ENCODE data around the gene MAIP1. TPM values are rescaled to one million over a fixed set of nuclear protein-coding genes. Genes with fewer than 3 reads are reported as not detected.

Gene MAIP1
- total RNA-seq, 2 experiments from 2014 or later, result 28.6 to 30.0 TPM

DNA sequence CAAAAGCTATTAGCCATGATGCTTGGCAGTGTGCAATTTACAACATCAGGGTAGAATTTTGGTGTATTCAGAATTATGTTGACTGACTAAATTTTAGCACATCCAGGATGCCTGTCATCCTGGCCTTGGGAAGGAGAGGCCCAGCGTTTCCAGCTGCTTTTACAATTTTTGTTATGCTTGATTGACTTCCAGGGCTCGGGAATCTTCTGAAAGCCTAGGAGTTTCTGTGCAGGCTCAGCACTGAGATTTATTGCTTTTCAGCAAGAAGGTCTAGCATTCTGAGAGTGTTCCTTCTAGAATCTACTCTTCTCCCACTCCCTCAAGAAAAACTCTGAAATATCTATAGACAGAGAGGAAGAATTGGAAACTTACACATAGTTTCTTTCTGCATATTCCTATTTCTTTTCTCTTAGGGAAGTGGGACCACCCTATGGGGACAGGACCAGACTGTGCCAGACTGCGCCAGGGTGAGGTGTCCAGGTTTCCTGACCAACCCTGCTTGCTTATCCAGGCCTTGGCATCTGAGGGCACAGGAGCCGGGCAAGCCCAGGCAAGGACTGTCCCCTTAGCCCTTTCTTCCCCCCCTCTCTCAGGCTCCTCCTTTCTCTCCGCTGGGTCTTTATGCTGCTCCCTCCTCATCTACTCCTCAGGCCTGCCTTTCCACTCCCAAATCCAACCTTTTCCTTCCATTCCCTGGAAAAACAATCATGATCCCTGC, 26.9 kb downstream of the MAIP1 start:
- CTCF ChIA-PET, result interaction anchor here (0.8 to 1.5 kb wide), 2 partner anchors 486 to 502 kb away, joined by 3 to 5 read pairs; no protein-coding TSS in a partner anchor
- intact Hi-C loops (cut with micrococcal nuclease), result no loop called here
- Mint-ChIP-seq H3K36me3 (ENCODE audit: low read depth) (no peaks in the 10 kb centered on the region), H3K4me3 (no peak overlapping the region), H3K4me1 (ENCODE audit: low read depth) (peaks cover 22% of the 10 kb centered on the region), H3K9me3 (no peaks in the 10 kb centered on the region), H3K27me3 (ENCODE audit: low read depth) (no peaks in the 10 kb centered on the region), H3K27ac (peak overlapping the region; percentile 33)
- no peak for DNase-seq

DNA sequence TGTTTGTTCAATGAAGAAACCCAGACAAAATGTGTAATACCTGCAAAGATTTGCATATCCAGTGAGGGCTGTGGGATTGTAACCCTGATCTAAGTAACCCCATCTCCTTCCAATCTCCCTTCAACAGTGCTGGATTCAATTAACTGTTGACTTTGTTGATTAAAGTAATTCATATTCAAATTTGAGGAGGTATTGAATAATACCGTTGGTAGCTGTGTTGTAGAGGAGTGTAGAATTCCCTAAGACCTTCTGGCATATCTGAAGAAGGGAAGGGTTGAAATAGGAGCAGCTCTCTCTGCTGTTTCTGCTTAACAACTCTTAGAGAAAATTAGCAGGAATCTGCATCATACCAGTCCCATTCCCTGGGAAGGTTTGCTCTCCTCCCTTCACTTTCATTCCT, 28.2 kb downstream of the MAIP1 start:
- intact Hi-C loops (cut with micrococcal nuclease), result no loop called here

DNA sequence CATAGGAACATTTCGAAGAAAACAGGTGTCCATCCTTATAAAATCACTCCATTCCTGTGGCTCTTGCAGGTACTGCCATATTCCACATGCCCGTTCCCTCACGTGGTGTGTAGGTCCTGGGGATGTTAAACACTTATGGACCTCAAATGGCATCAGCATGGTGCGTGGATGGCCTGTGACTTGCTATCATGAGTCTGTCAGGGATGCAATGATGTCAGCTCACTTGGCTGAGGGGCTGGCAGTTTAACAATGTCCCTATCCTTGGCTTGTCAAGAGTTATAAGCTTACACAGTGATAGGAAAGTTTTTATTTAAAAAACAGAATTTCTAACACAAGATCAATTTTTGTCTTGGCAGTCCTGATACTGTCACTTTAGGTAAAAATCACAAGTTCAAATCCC, 28.8 kb downstream of the MAIP1 start:
- Mint-ChIP-seq H3K27me3 (ENCODE audit: low read depth) (no peaks in the 10 kb centered on the region), H3K4me1 (ENCODE audit: low read depth) (peaks cover 4% of the 10 kb centered on the region), H3K27ac (no peak overlapping the region), H3K9me3 (no peaks in the 10 kb centered on the region), H3K4me3 (no peak overlapping the region), H3K36me3 (ENCODE audit: low read depth) (no peaks in the 10 kb centered on the region)
- no peak for DNase-seq
- intact Hi-C loops (cut with micrococcal nuclease), result no loop called here
- CTCF ChIA-PET, result interaction anchor here (1.3 to 4.1 kb wide), 7 partner anchors 10 to 499 kb away, joined by 3 to 26 read pairs (median 9); no protein-coding TSS in a partner anchor

More for the DNA sequence above, 28.2 kb downstream of the MAIP1 start:
- CTCF ChIA-PET, result interaction anchor here (1.4 kb wide), 1 partner anchor 495 kb away, joined by 3 read pairs; no protein-coding TSS in a partner anchor
- DNase-seq, result no peak
- no peaks in the 10 kb centered on the region for H3K9me3 Mint-ChIP-seq
- no peak overlapping the region for H3K27ac Mint-ChIP-seq
- H3K27me3 Mint-ChIP-seq (ENCODE audit: low read depth), result no peaks in the 10 kb centered on the region
- H3K4me3 Mint-ChIP-seq, result no peak overlapping the region
- no peaks in the 10 kb centered on the region for H3K36me3 Mint-ChIP-seq (ENCODE audit: low read depth)
- peaks cover 10% of the 10 kb centered on the region for H3K4me1 Mint-ChIP-seq (ENCODE audit: low read depth)

DNA sequence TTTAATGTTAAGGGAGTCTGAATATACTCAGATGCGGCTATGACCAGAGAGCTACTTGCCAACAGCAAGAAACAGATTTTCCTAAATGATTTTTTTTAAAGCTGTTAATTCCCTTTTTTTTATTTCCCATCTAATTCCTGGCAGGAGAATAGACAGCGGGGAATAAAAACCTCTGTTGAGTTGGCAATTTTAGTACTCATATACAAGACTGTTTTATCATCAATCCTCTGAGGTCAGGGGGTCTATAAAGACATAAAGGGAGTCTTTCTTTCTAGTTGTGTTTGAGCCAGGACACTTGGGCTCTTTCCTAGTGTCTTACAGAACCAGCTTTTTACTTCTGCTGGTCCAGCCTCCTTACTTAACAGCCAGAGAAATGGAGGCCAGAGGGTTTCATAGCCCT, 29.4 kb downstream of the MAIP1 start:
- Mint-ChIP-seq H3K4me1 (ENCODE audit: low read depth) (peaks cover 2% of the 10 kb centered on the region), H3K27ac (no peak overlapping the region), H3K4me3 (no peak overlapping the region), H3K9me3 (no peaks in the 10 kb centered on the region), H3K36me3 (ENCODE audit: low read depth) (no peaks in the 10 kb centered on the region), H3K27me3 (ENCODE audit: low read depth) (no peaks in the 10 kb centered on the region)
- intact Hi-C loops (cut with micrococcal nuclease), result loop anchor here (1.0 to 5.0 kb wide), 3 partner anchors 323 to 497 kb away; partner anchors contain the start of gene SPATS2L
- CTCF ChIA-PET, result interaction anchor here (1.1 to 4.1 kb wide), 9 partner anchors 10 to 501 kb away, joined by 3 to 26 read pairs (median 10); no protein-coding TSS in a partner anchor
- DNase-seq, result no peak

DNA sequence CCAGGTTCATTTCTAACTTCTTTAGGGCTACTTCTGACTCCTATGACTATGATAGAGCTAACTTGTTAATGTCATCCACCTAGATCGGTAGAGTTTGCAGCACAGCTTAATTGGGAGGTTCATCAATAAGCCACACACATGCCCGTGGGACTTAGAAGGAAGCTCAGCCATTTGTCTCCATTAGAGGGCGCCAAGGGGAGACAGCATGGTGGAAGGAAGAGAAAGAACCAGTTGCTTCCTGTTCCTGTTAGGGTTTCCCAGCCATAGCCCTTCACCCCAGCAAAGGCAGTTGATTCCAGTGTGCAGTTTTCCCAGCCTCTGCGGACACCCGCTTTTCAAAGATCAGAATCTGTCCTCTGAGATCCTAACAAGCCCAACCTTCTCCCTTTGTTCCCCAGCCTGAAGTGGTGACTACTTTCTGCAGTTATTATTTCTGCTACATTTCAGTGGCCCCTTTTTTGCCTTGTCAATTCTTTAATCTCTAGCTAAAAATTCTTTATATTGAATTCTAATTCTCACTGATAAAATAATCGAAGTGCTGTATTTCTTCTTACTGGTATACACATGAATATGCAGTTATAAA, 30.3 kb downstream of the MAIP1 start:
- intact Hi-C loops (cut with micrococcal nuclease), result loop anchor here (1.0 to 5.0 kb wide), 3 partner anchors 322 to 496 kb away; partner anchors contain the start of gene SPATS2L

DNA sequence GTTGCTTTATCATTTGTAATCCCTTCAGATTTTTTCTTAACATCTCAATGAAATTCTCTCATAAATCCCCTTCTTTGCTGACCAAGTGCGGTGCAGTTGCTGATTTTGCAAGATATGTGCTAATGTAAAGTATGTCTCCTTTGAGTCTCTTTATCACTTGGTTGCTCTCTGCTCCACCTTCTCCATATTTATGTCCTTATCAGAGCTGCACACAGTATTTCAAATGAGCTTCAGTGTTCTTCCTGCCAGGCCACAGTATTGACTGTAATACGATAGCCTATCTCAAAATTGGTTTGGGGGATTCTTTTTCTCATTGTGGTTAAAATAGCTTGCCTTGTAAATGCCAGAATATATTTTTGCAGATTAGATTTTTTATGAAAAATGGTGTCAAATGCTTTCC, 32.2 kb downstream of the MAIP1 start:
- no peaks in the 10 kb centered on the region for H3K4me1 Mint-ChIP-seq (ENCODE audit: low read depth)
- H3K36me3 Mint-ChIP-seq (ENCODE audit: low read depth), result no peaks in the 10 kb centered on the region
- CTCF ChIA-PET, result interaction anchor here (0.6 to 4.1 kb wide), 4 partner anchors 13 to 748 kb away, joined by 3 to 26 read pairs (median 4); no protein-coding TSS in a partner anchor
- no peak overlapping the region for H3K27ac Mint-ChIP-seq
- no peak for DNase-seq
- H3K9me3 Mint-ChIP-seq, result no peaks in the 10 kb centered on the region
- H3K4me3 Mint-ChIP-seq, result no peak overlapping the region
- intact Hi-C loops (cut with micrococcal nuclease), result loop anchor here (5.0 kb wide), 1 partner anchor 320 kb away; the partner anchor contains the start of gene SPATS2L
- no peaks in the 10 kb centered on the region for H3K27me3 Mint-ChIP-seq (ENCODE audit: low read depth)

More for the DNA sequence above, 30.3 kb downstream of the MAIP1 start:
- H3K36me3 Mint-ChIP-seq (ENCODE audit: low read depth), result no peaks in the 10 kb centered on the region
- CTCF ChIA-PET, result interaction anchor here (0.9 to 4.1 kb wide), 15 partner anchors 11 to 500 kb away, joined by 3 to 26 read pairs (median 7); no protein-coding TSS in a partner anchor
- no peaks in the 10 kb centered on the region for H3K4me1 Mint-ChIP-seq (ENCODE audit: low read depth)
- H3K27me3 Mint-ChIP-seq (ENCODE audit: low read depth), result no peaks in the 10 kb centered on the region
- H3K27ac Mint-ChIP-seq, result no peak overlapping the region
- H3K4me3 Mint-ChIP-seq, result no peak overlapping the region
- DNase-seq, result peak; percentile 82
- no peaks in the 10 kb centered on the region for H3K9me3 Mint-ChIP-seq

DNA sequence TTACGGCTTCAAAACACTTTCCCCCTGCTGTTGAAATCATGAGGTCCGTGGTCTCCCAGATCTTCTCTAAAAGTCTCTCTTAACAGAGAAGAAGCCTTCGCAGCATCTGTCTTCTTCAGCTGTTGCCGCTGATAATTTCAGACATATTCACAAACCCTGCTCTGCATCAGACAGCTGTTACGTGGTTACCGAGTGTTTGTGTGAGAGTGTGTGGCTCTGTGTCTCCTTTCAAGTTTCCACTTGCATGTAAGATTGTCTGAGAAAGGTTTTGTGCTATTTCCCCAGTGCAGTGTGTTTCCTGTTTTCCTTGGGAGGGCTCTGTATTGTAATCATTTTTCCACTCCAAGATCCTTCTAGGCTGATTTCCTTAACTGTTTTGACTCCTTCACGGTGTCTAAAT, 32.8 kb downstream of the MAIP1 start:
- H3K27ac Mint-ChIP-seq, result no peak overlapping the region
- no peaks in the 10 kb centered on the region for H3K9me3 Mint-ChIP-seq
- intact Hi-C loops (cut with micrococcal nuclease), result loop anchor here (5.0 kb wide), 1 partner anchor 319 kb away; the partner anchor contains the start of gene SPATS2L
- no peaks in the 10 kb centered on the region for H3K36me3 Mint-ChIP-seq (ENCODE audit: low read depth)
- no peaks in the 10 kb centered on the region for H3K27me3 Mint-ChIP-seq (ENCODE audit: low read depth)
- CTCF ChIA-PET, result interaction anchor here (0.6 to 4.1 kb wide), 5 partner anchors 14 to 748 kb away, joined by 3 to 26 read pairs (median 3); no protein-coding TSS in a partner anchor
- H3K4me1 Mint-ChIP-seq (ENCODE audit: low read depth), result no peaks in the 10 kb centered on the region
- DNase-seq, result peak; percentile 6
- no peak overlapping the region for H3K4me3 Mint-ChIP-seq

DNA sequence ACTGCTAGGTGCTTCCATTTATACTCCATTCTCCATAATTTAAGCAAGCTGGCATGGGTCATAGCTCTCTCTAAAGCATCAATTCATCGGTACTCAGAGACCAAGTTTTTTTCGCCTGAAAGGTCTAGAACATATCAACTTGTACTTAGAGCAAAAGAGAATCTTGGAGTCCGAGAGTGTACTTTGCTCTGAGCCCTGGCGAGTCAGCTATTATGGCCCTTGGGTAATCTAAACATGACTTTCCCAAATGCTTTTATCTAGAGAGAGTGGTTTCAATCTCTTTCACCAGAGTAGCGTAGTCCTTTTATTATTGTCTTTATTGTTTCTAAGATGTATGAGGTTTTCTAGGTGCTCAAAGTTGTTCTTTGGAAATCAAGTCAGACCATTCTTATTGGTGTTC, 34.4 kb downstream of the MAIP1 start:
- no peaks in the 10 kb centered on the region for H3K27me3 Mint-ChIP-seq (ENCODE audit: low read depth)
- H3K36me3 Mint-ChIP-seq (ENCODE audit: low read depth), result no peaks in the 10 kb centered on the region
- no peak overlapping the region for H3K4me3 Mint-ChIP-seq
- intact Hi-C loops (cut with micrococcal nuclease), result loop anchor here (5.0 kb wide), 1 partner anchor 317 kb away; the partner anchor contains the start of gene SPATS2L
- no peak overlapping the region for H3K27ac Mint-ChIP-seq
- H3K9me3 Mint-ChIP-seq, result no peaks in the 10 kb centered on the region
- CTCF ChIA-PET, result interaction anchor here (0.6 to 0.8 kb wide), 3 partner anchors 10 to 22 kb away, joined by 3 read pairs; no protein-coding TSS in a partner anchor
- no peak for DNase-seq
- no peaks in the 10 kb centered on the region for H3K4me1 Mint-ChIP-seq (ENCODE audit: low read depth)

DNA sequence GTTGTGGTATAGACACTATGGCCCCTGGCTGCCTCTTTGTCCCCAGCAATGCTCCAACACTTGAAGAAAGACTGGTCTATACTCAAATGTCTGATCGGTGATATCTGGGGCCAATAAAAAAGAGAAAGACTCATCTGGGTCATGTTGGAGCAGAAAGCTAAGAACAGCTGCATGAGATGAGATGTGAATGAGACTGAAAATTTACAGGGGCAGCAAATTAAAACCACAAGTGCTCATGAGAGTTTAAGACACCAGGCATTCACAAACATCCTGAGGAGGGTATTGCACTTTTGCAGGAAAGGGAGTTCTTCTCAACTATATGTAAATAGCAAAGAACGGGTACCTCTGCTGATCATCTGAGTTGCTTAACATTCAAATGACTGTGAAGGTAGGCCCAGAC, 36.3 kb downstream of the MAIP1 start:
- CTCF ChIA-PET, result no interaction called here
- Mint-ChIP-seq H3K27ac (no peak overlapping the region), H3K27me3 (ENCODE audit: low read depth) (no peaks in the 10 kb centered on the region), H3K36me3 (ENCODE audit: low read depth) (no peaks in the 10 kb centered on the region), H3K4me3 (no peak overlapping the region), H3K4me1 (ENCODE audit: low read depth) (no peaks in the 10 kb centered on the region), H3K9me3 (no peaks in the 10 kb centered on the region)
- no peak for DNase-seq
- intact Hi-C loops (cut with micrococcal nuclease), result no loop called here

DNA sequence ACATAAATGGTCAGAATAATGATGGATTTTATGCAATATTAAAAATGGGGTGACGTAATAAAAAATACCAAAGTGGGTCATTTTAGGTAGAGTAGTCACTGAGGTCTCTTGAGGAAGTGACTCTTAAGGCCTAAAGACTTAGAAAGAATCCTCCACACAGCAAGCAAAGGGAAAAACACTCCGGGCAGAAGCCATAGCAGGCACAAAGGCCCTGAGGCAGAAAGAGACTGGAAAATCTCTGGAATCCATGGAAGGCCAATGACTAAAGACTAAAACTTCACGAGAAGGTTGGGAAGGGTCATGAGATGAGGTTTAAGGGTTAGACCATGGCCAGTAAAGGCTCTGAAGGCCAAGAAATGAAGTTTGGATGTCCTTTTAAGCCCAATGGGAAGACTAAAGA, 36.9 kb downstream of the MAIP1 start:
- CTCF ChIA-PET, result no interaction called here
- Mint-ChIP-seq H3K27me3 (ENCODE audit: low read depth) (no peaks in the 10 kb centered on the region), H3K9me3 (no peaks in the 10 kb centered on the region), H3K27ac (no peak overlapping the region), H3K4me3 (no peak overlapping the region), H3K4me1 (ENCODE audit: low read depth) (no peaks in the 10 kb centered on the region), H3K36me3 (ENCODE audit: low read depth) (no peaks in the 10 kb centered on the region)
- intact Hi-C loops (cut with micrococcal nuclease), result no loop called here
- no peak for DNase-seq

DNA sequence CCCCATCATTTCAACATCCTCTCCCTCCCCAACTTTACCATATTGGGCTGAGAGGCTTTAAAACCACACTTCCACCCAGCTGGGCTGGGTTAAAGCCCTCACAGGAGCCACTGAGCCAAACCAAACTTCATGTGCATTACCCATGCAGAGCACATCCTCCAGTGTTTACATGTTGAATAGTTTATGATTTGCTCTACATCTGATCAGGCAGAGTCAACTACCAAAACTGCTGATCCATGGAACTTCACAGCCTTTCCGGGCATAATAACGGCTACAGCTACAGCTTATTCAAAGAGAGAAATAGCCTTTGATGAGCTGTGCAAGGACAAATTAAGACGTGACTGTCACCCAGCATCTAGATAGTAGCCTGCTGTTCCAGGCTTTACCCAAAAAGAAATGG, 39.0 kb downstream of the MAIP1 start:
- no peaks in the 10 kb centered on the region for H3K9me3 Mint-ChIP-seq
- H3K27me3 Mint-ChIP-seq (ENCODE audit: low read depth), result no peaks in the 10 kb centered on the region
- DNase-seq, result no peak
- CTCF ChIA-PET, result interaction anchor here (1.2 kb wide), 1 partner anchor 489 kb away, joined by 3 read pairs; no protein-coding TSS in a partner anchor
- intact Hi-C loops (cut with micrococcal nuclease), result no loop called here
- H3K4me3 Mint-ChIP-seq, result no peak overlapping the region
- H3K36me3 Mint-ChIP-seq (ENCODE audit: low read depth), result no peaks in the 10 kb centered on the region
- no peaks in the 10 kb centered on the region for H3K4me1 Mint-ChIP-seq (ENCODE audit: low read depth)
- H3K27ac Mint-ChIP-seq, result no peak overlapping the region

DNA sequence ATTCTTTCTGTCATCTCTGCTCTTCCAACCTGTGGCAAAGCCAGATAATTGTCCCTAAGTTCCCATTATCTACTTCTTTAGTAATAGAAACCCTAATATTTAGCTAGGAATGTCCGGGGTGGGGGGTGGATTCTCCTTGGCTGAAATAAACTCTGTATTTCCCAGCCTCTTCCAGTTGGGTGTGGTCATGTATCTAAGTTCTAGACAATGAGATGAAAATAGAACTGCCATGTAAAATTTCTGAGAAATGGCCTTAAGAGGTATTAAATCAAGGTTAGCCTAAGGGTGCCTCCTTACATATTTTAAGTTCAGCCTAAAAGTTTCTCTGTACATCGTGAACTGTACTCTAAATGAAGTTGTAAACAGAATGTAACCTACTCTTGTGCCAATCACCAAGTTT, 39.5 kb downstream of the MAIP1 start:
- intact Hi-C loops (cut with micrococcal nuclease), result no loop called here
- CTCF ChIA-PET, result no interaction called here
- Mint-ChIP-seq H3K36me3 (ENCODE audit: low read depth) (no peaks in the 10 kb centered on the region), H3K4me3 (no peak overlapping the region), H3K27me3 (ENCODE audit: low read depth) (no peaks in the 10 kb centered on the region), H3K27ac (no peak overlapping the region), H3K4me1 (ENCODE audit: low read depth) (no peaks in the 10 kb centered on the region), H3K9me3 (no peaks in the 10 kb centered on the region)
- no peak for DNase-seq
